Measurements from ENCODE around the gene MED1. TPM values are rescaled to one million over a fixed set of nuclear protein-coding genes. Genes with fewer than 3 reads are reported as not detected.

Gene MED1
- total RNA-seq, 1 donor from 2014 or later, result 37.2 TPM

DNA sequence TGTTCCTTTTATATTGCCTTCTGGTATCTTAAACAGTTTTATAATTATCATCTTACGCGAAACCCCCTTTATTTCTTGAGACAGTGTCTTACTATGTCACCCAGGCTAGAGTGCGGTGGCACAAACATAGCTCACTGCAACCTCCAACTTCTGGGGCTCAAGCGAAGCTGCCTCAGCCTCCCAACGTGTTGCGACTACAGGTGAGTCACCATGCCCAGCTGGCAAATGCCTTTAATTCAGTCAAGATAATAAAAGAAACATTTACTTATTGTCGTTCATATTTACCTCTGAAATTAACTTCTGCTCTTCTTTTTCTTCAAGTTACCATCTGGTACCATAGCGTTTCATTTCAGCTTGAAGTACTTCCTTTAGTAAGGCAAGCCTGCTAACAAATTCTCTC lies 93.6 kb downstream of the MED1 start:
- Histone ChIP-seq H3K9me3 (no peaks in the 10 kb centered on the region), H3K36me3 (no peaks in the 10 kb centered on the region), H3K4me1 (peaks cover 14% of the 10 kb centered on the region), H3K27me3 (no peaks in the 10 kb centered on the region), H3K4me3 (no peak overlapping the region), H3K27ac (no peak overlapping the region)
- intact Hi-C loops (cut with DNase I), result no loop called here
- DNase-seq (no peak), ATAC-seq (no peak)
- TF ChIP-seq, protein P1, sequence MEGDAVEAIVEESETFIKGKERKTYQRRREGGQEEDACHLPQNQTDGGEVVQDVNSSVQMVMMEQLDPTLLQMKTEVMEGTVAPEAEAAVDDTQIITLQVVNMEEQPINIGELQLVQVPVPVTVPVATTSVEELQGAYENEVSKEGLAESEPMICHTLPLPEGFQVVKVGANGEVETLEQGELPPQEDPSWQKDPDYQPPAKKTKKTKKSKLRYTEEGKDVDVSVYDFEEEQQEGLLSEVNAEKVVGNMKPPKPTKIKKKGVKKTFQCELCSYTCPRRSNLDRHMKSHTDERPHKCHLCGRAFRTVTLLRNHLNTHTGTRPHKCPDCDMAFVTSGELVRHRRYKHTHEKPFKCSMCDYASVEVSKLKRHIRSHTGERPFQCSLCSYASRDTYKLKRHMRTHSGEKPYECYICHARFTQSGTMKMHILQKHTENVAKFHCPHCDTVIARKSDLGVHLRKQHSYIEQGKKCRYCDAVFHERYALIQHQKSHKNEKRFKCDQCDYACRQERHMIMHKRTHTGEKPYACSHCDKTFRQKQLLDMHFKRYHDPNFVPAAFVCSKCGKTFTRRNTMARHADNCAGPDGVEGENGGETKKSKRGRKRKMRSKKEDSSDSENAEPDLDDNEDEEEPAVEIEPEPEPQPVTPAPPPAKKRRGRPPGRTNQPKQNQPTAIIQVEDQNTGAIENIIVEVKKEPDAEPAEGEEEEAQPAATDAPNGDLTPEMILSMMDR (IDR thresholded peaks at IDR 0.05), result no peak

Other genes starting within 250 kb of the MED1 start
- 0.46 TPM for gene STAC2, start 225.3 kb downstream of the MED1 start, total RNA-seq
- 23.9 TPM for gene FBXL20, start 49.6 kb downstream of the MED1 start, total RNA-seq
- 53.6 TPM for gene CDK12, start 10.2 kb upstream of the MED1 start, total RNA-seq
- gene NEUROD2, start 156.7 kb upstream of the MED1 start, total RNA-seq, result not detected
- 25.1 TPM for gene PPP1R1B, start 175.7 kb upstream of the MED1 start, total RNA-seq
- 78.2 TPM for gene STARD3, start 185.9 kb upstream of the MED1 start, total RNA-seq
- gene TCAP, start 214.1 kb upstream of the MED1 start, total RNA-seq, result 5.3 TPM
- gene PNMT, start 217.2 kb upstream of the MED1 start, total RNA-seq, result 4.3 TPM
- gene PGAP3, start 236.8 kb upstream of the MED1 start, total RNA-seq, result 24.5 TPM
- 97.5 TPM for gene ERBB2, start 248.8 kb upstream of the MED1 start, total RNA-seq